ENCODE results near the gene NEURL1.

The NEURL1 gene

GRCh38 chr10:103455235-103455634 lies 38.3 kb upstream of the NEURL1 start:
- H3K4me3 ChIP-seq (ENCODE audit: low read depth, low read length) = no peak overlapping the region
- no peak for DNase-seq (ENCODE audit: low read depth)
- no peak for TF ChIP-seq CTCF (conservative IDR thresholded peaks at IDR 0.05; ENCODE audit: low read depth, low read length)

GRCh38 chr10:103456074-103456660 lies 37.3 kb upstream of the NEURL1 start:
- no peak for TF ChIP-seq CTCF (conservative IDR thresholded peaks at IDR 0.05; ENCODE audit: low read depth, low read length)
- no peak for DNase-seq (ENCODE audit: low read depth)
- H3K4me3 ChIP-seq (ENCODE audit: low read depth, low read length) = no peak overlapping the region

GRCh38 chr10:103457176-103457712 lies 36.3 kb upstream of the NEURL1 start:
- DNase-seq (ENCODE audit: low read depth) = no peak
- no peak overlapping the region for H3K4me3 ChIP-seq (ENCODE audit: low read depth, low read length)
- TF ChIP-seq CTCF (conservative IDR thresholded peaks at IDR 0.05; ENCODE audit: low read depth, low read length) = no peak

- DNase-seq (ENCODE audit: low read depth) = no peak
- no peak for TF ChIP-seq CTCF (conservative IDR thresholded peaks at IDR 0.05; ENCODE audit: low read depth, low read length)
These were observed 35.5 kb upstream of the NEURL1 start for GRCh38 chr10:103457896-103458583.

GRCh38 chr10:103458720-103459119 lies 34.8 kb upstream of the NEURL1 start, which contains the start of gene CALHM1:
CALHM1 (minus strand) TSS chr10:103458900; CDS start chr10:103458751, 149 bp downstream.
- no peak for DNase-seq (ENCODE audit: low read depth)
- no peak within 1 kb of the TSS for H3K4me3 ChIP-seq (ENCODE audit: low read depth, low read length)
- TF ChIP-seq CTCF (conservative IDR thresholded peaks at IDR 0.05; ENCODE audit: low read depth, low read length) = no peak

More at GRCh38 chr10:103457896-103458583, 35.5 kb upstream of the NEURL1 start:
- no peak overlapping the region for H3K4me3 ChIP-seq (ENCODE audit: low read depth, low read length)

- no peak for DNase-seq (ENCODE audit: low read depth)
- H3K4me3 ChIP-seq (ENCODE audit: low read depth, low read length) = no peak overlapping the region
These were observed 33.9 kb upstream of the NEURL1 start for GRCh38 chr10:103459615-103460014.

More at GRCh38 chr10:103459615-103460014, 33.9 kb upstream of the NEURL1 start:
- no peak for TF ChIP-seq CTCF (conservative IDR thresholded peaks at IDR 0.05; ENCODE audit: low read depth, low read length)
